Pons (tissue), 1 donor: ENCODE measurements around the gene RASGRF1.

Source experiments
- DNase-seq: peaks from one replicate; pipeline ENCODE4 v3.0.0-alpha.2; 2016; ENCODE audit warnings: low spot score

RASGRF1 gene

GRCh38 chr15:79101866-79102581, 11.4 kb upstream of the RASGRF1 start:
- DNase-seq = no peak

- no peak for DNase-seq
Observed at GRCh38 chr15:79099692-79100091, 9.1 kb upstream of the RASGRF1 start.

- no peak for DNase-seq
Observed at GRCh38 chr15:79094611-79095021, 4.0 kb upstream of the RASGRF1 start.

GRCh38 chr15:79093352-79093935, 2.9 kb upstream of the RASGRF1 start:
- no peak for DNase-seq

GRCh38 chr15:79092382-79092781, 1.8 kb upstream of the RASGRF1 start:
- DNase-seq = no peak

GRCh38 chr15:79091204-79091867, 756 bp upstream of the RASGRF1 start:
- DNase-seq = no peak

GRCh38 chr15:79089890-79090486, 592 bp downstream of the RASGRF1 start:
- no peak for DNase-seq

GRCh38 chr15:79089331-79089889, 1.2 kb downstream of the RASGRF1 start:
- DNase-seq = no peak

GRCh38 chr15:79088426-79089205, 2.0 kb downstream of the RASGRF1 start:
- peak; percentile 35 for DNase-seq

- no peak for DNase-seq
Observed at GRCh38 chr15:79086814-79087213, 3.8 kb downstream of the RASGRF1 start.

GRCh38 chr15:79084308-79084968, 6.1 kb downstream of the RASGRF1 start:
- no peak for DNase-seq

- DNase-seq = no peak
Observed at GRCh38 chr15:79083154-79083553, 7.4 kb downstream of the RASGRF1 start.

- no peak for DNase-seq
Observed at GRCh38 chr15:79082363-79083070, 8.1 kb downstream of the RASGRF1 start.

- DNase-seq = no peak
Observed at GRCh38 chr15:79078763-79079410, 11.7 kb downstream of the RASGRF1 start.

GRCh38 chr15:79078003-79078402, 12.6 kb downstream of the RASGRF1 start:
- DNase-seq = no peak

GRCh38 chr15:79076661-79077060, 13.9 kb downstream of the RASGRF1 start:
- no peak for DNase-seq

GRCh38 chr15:79075256-79075655, 15.3 kb downstream of the RASGRF1 start:
- DNase-seq = no peak

GRCh38 chr15:79073336-79073735, 17.2 kb downstream of the RASGRF1 start:
- DNase-seq = no peak

GRCh38 chr15:79071901-79072300, 18.7 kb downstream of the RASGRF1 start:
- DNase-seq = no peak

- DNase-seq = no peak
Observed at GRCh38 chr15:79068790-79069189, 21.8 kb downstream of the RASGRF1 start.
